Activated naive CD4-positive, alpha-beta T cell treated with anti-CD3 and anti-CD28 coated beads for 36 hours (primary cell): ENCODE data around the gene SND1. TPM values are rescaled to one million over a fixed set of nuclear protein-coding genes. Genes with fewer than 3 reads are reported as not detected.

Experiments used
- CTCF ChIA-PET: fragments of 350-600 bp; sonication (Branson Sonifier 250); formaldehyde crosslinking; loops from one replicate; lab custom pipeline; 2021; ENCODE audit warnings: antibody characterized with exemption; lab: Charles Lee
- DNase-seq: peaks from one replicate; pipeline ENCODE4 v3.0.0-alpha.2; 2020
- H3K27ac Mint-ChIP-seq: one replicate; pipeline ENCODE4 v1.8.0; 2021; ENCODE audit warnings: mild to moderate bottlenecking, mixed read lengths
- H3K27me3 Mint-ChIP-seq: one replicate; pipeline ENCODE4 v1.8.0; 2021; ENCODE audit warnings: low read depth, mixed read lengths
- H3K36me3 Mint-ChIP-seq: one replicate; pipeline ENCODE4 v1.8.0; 2021; ENCODE audit warnings: low read depth, mixed read lengths
- H3K4me1 Mint-ChIP-seq: one replicate; pipeline ENCODE4 v1.8.0; 2021; ENCODE audit warnings: low read depth, mixed read lengths
- H3K4me3 Mint-ChIP-seq: one replicate; pipeline ENCODE4 v1.8.0; 2021; ENCODE audit warnings: mild to moderate bottlenecking, moderate library complexity, mixed read lengths
- H3K9me3 Mint-ChIP-seq: one replicate; pipeline ENCODE4 v1.8.0; 2021; ENCODE audit warnings: mixed read lengths
- intact Hi-C: fragments of 100-400 bp; cut with micrococcal nuclease; formaldehyde crosslinking; loops from one replicate; pipeline ENCODE4 v1.15.1; 2023
- total RNA-seq, 2 experiments: library from RNA; stranded (reverse); gene quantifications; one replicate each; pipeline ENCODE4 v1.2.3, GENCODE V29; 2021

SND1 gene
- total RNA-seq, 2 experiments from 2014 or later = 184 to 211 TPM

GRCh38 chr7:127699853-127700252, 47.9 kb downstream of the SND1 start:
- Mint-ChIP-seq H3K4me3 (no peak overlapping the region), H3K27ac (no peak overlapping the region), H3K27me3 (no peaks in the 10 kb centered on the region), H3K4me1 (peaks cover 3% of the 10 kb centered on the region), H3K9me3 (no peaks in the 10 kb centered on the region), H3K36me3 (peaks cover 46% of the 10 kb centered on the region)
- intact Hi-C loops = no loop called here
- DNase-seq = no peak
- CTCF ChIA-PET = no interaction called here

GRCh38 chr7:127702052-127702652, 50.2 kb downstream of the SND1 start:
- no peak for DNase-seq
- CTCF ChIA-PET = no interaction called here
- no peak overlapping the region for H3K27ac Mint-ChIP-seq
- no peaks in the 10 kb centered on the region for H3K9me3 Mint-ChIP-seq
- intact Hi-C loops = no loop called here
- H3K4me1 Mint-ChIP-seq = peaks cover 7% of the 10 kb centered on the region
- peaks cover 42% of the 10 kb centered on the region for H3K36me3 Mint-ChIP-seq
- no peak overlapping the region for H3K4me3 Mint-ChIP-seq
- H3K27me3 Mint-ChIP-seq = no peaks in the 10 kb centered on the region

GRCh38 chr7:127702938-127703337, 50.9 kb downstream of the SND1 start:
- CTCF ChIA-PET = no interaction called here
- Mint-ChIP-seq H3K27me3 (no peaks in the 10 kb centered on the region), H3K9me3 (no peaks in the 10 kb centered on the region), H3K36me3 (peaks cover 40% of the 10 kb centered on the region), H3K27ac (no peak overlapping the region), H3K4me3 (no peak overlapping the region), H3K4me1 (peaks cover 7% of the 10 kb centered on the region)
- DNase-seq = no peak
- intact Hi-C loops = no loop called here

GRCh38 chr7:127704211-127704610, 52.2 kb downstream of the SND1 start:
- H3K9me3 Mint-ChIP-seq = no peaks in the 10 kb centered on the region
- peak overlapping the region; percentile 30 for H3K27ac Mint-ChIP-seq
- H3K4me1 Mint-ChIP-seq = peaks cover 7% of the 10 kb centered on the region
- H3K4me3 Mint-ChIP-seq = no peak overlapping the region
- peaks cover 41% of the 10 kb centered on the region for H3K36me3 Mint-ChIP-seq
- DNase-seq = no peak
- CTCF ChIA-PET = interaction anchor here (0.6 to 2.2 kb wide), 5 partner anchors 19 to 507 kb away, joined by 3 to 5 read pairs (median 4); no protein-coding TSS in a partner anchor
- intact Hi-C loops = no loop called here
- no peaks in the 10 kb centered on the region for H3K27me3 Mint-ChIP-seq

- peaks cover 7% of the 10 kb centered on the region for H3K4me1 Mint-ChIP-seq
- CTCF ChIA-PET = interaction anchor here (2.0 to 2.2 kb wide), 2 partner anchors 314 to 504 kb away, joined by 4 to 5 read pairs; no protein-coding TSS in a partner anchor
- DNase-seq = no peak
- H3K36me3 Mint-ChIP-seq = peaks cover 47% of the 10 kb centered on the region
- no peak overlapping the region for H3K4me3 Mint-ChIP-seq
- H3K27ac Mint-ChIP-seq = peak overlapping the region; percentile 2
- H3K27me3 Mint-ChIP-seq = no peaks in the 10 kb centered on the region
- peaks cover under 1% of the 10 kb centered on the region for H3K9me3 Mint-ChIP-seq
- intact Hi-C loops = loop anchor here (5.0 kb wide), 1 partner anchor 147 kb away; no protein-coding TSS in a partner anchor
Observed at GRCh38 chr7:127705461-127705959, 53.5 kb downstream of the SND1 start.

GRCh38 chr7:127706766-127707165, 54.8 kb downstream of the SND1 start:
- no peak for DNase-seq
- H3K27me3 Mint-ChIP-seq = no peaks in the 10 kb centered on the region
- CTCF ChIA-PET = interaction anchor here (0.7 to 7.0 kb wide), 6 partner anchors 29 to 506 kb away, joined by 3 to 86 read pairs (median 3); no protein-coding TSS in a partner anchor
- intact Hi-C loops = loop anchor here (5.0 kb wide), 1 partner anchor 146 kb away; no protein-coding TSS in a partner anchor
- H3K4me1 Mint-ChIP-seq = peaks cover 9% of the 10 kb centered on the region
- H3K27ac Mint-ChIP-seq = no peak overlapping the region
- peaks cover 51% of the 10 kb centered on the region for H3K36me3 Mint-ChIP-seq
- H3K4me3 Mint-ChIP-seq = no peak overlapping the region
- peaks cover 6% of the 10 kb centered on the region for H3K9me3 Mint-ChIP-seq

GRCh38 chr7:127708201-127708600, 56.2 kb downstream of the SND1 start:
- no peak for DNase-seq
- no peak overlapping the region for H3K4me3 Mint-ChIP-seq
- peaks cover 6% of the 10 kb centered on the region for H3K9me3 Mint-ChIP-seq
- intact Hi-C loops = loop anchor here (1.0 to 5.0 kb wide), 4 partner anchors 144 to 501 kb away; no protein-coding TSS in a partner anchor
- H3K27ac Mint-ChIP-seq = no peak overlapping the region
- H3K36me3 Mint-ChIP-seq = peaks cover 61% of the 10 kb centered on the region
- CTCF ChIA-PET = interaction anchor here (0.6 to 7.0 kb wide), 28 partner anchors 10 to 664 kb away, joined by 3 to 86 read pairs (median 4); no protein-coding TSS in a partner anchor
- peaks cover 9% of the 10 kb centered on the region for H3K4me1 Mint-ChIP-seq
- H3K27me3 Mint-ChIP-seq = no peaks in the 10 kb centered on the region

GRCh38 chr7:127708788-127709187, 56.8 kb downstream of the SND1 start:
- CTCF ChIA-PET = interaction anchor here (0.6 to 7.0 kb wide), 25 partner anchors 10 to 516 kb away, joined by 3 to 86 read pairs (median 4); no protein-coding TSS in a partner anchor
- DNase-seq = peak; percentile 89
- peaks cover 6% of the 10 kb centered on the region for H3K9me3 Mint-ChIP-seq
- no peaks in the 10 kb centered on the region for H3K27me3 Mint-ChIP-seq
- H3K36me3 Mint-ChIP-seq = peaks cover 62% of the 10 kb centered on the region
- peaks cover 9% of the 10 kb centered on the region for H3K4me1 Mint-ChIP-seq
- H3K27ac Mint-ChIP-seq = no peak overlapping the region
- no peak overlapping the region for H3K4me3 Mint-ChIP-seq
- intact Hi-C loops = loop anchor here (1.0 to 5.0 kb wide), 4 partner anchors 144 to 501 kb away; no protein-coding TSS in a partner anchor

- DNase-seq = no peak
- H3K27ac Mint-ChIP-seq = no peak overlapping the region
- peaks cover 10% of the 10 kb centered on the region for H3K4me1 Mint-ChIP-seq
- CTCF ChIA-PET = interaction anchor here (7.0 kb wide), 1 partner anchor 499 kb away, joined by 86 read pairs; no protein-coding TSS in a partner anchor
- H3K4me3 Mint-ChIP-seq = no peak overlapping the region
- no peaks in the 10 kb centered on the region for H3K27me3 Mint-ChIP-seq
- intact Hi-C loops = no loop called here
- peaks cover 6% of the 10 kb centered on the region for H3K9me3 Mint-ChIP-seq
- peaks cover 66% of the 10 kb centered on the region for H3K36me3 Mint-ChIP-seq
Observed at GRCh38 chr7:127710635-127711034, 58.6 kb downstream of the SND1 start.

GRCh38 chr7:127711872-127712271, 59.9 kb downstream of the SND1 start:
- peaks cover 69% of the 10 kb centered on the region for H3K36me3 Mint-ChIP-seq
- peaks cover 6% of the 10 kb centered on the region for H3K9me3 Mint-ChIP-seq
- DNase-seq = no peak
- H3K27ac Mint-ChIP-seq = no peak overlapping the region
- intact Hi-C loops = no loop called here
- CTCF ChIA-PET = interaction anchor here (7.0 kb wide), 1 partner anchor 497 kb away, joined by 86 read pairs; no protein-coding TSS in a partner anchor
- no peak overlapping the region for H3K4me3 Mint-ChIP-seq
- H3K4me1 Mint-ChIP-seq = peaks cover 12% of the 10 kb centered on the region
- H3K27me3 Mint-ChIP-seq = no peaks in the 10 kb centered on the region

GRCh38 chr7:127713006-127713405, 61.0 kb downstream of the SND1 start:
- DNase-seq = no peak
- intact Hi-C loops = no loop called here
- Mint-ChIP-seq H3K27me3 (no peaks in the 10 kb centered on the region), H3K4me3 (no peak overlapping the region), H3K27ac (no peak overlapping the region), H3K4me1 (peaks cover 16% of the 10 kb centered on the region), H3K36me3 (peaks cover 68% of the 10 kb centered on the region), H3K9me3 (peaks cover 6% of the 10 kb centered on the region)
- CTCF ChIA-PET = interaction anchor here (0.7 to 7.0 kb wide), 2 partner anchors 171 to 496 kb away, joined by 3 to 86 read pairs; no protein-coding TSS in a partner anchor

- no peak for DNase-seq
- H3K9me3 Mint-ChIP-seq = peaks cover 6% of the 10 kb centered on the region
- no peaks in the 10 kb centered on the region for H3K27me3 Mint-ChIP-seq
- peaks cover 66% of the 10 kb centered on the region for H3K36me3 Mint-ChIP-seq
- CTCF ChIA-PET = interaction anchor here (1.4 kb wide), 1 partner anchor 496 kb away, joined by 6 read pairs; no protein-coding TSS in a partner anchor
- intact Hi-C loops = no loop called here
- no peak overlapping the region for H3K4me3 Mint-ChIP-seq
- peaks cover 16% of the 10 kb centered on the region for H3K4me1 Mint-ChIP-seq
- no peak overlapping the region for H3K27ac Mint-ChIP-seq
Observed at GRCh38 chr7:127713758-127714157, 61.8 kb downstream of the SND1 start.
